ENCODE data around the gene SCUBE1.

Gene SCUBE1

GRCh38 chr22:43213962-43214361 is 129.2 kb downstream of the SCUBE1 start:
- no peaks in the 10 kb centered on the region for H3K27me3 Mint-ChIP-seq
- no peaks in the 10 kb centered on the region for H3K4me1 Mint-ChIP-seq (ENCODE audit: low read depth)
- no peak overlapping the region for H3K27ac Mint-ChIP-seq
- no peaks in the 10 kb centered on the region for H3K9me3 Mint-ChIP-seq (ENCODE audit: low read depth)
- no peaks in the 10 kb centered on the region for H3K36me3 Mint-ChIP-seq
- H3K4me3 Mint-ChIP-seq: no peak overlapping the region

- no peaks in the 10 kb centered on the region for H3K9me3 Mint-ChIP-seq (ENCODE audit: low read depth)
- no peaks in the 10 kb centered on the region for H3K36me3 Mint-ChIP-seq
- no peak overlapping the region for H3K4me3 Mint-ChIP-seq
- no peaks in the 10 kb centered on the region for H3K4me1 Mint-ChIP-seq (ENCODE audit: low read depth)
- H3K27ac Mint-ChIP-seq: no peak overlapping the region
- H3K27me3 Mint-ChIP-seq: no peaks in the 10 kb centered on the region
Measured at GRCh38 chr22:43213051-43213450, 130.1 kb downstream of the SCUBE1 start.

GRCh38 chr22:43212434-43212952 is 130.7 kb downstream of the SCUBE1 start:
- Mint-ChIP-seq H3K4me1 (ENCODE audit: low read depth) (no peaks in the 10 kb centered on the region), H3K36me3 (no peaks in the 10 kb centered on the region), H3K27ac (no peak overlapping the region), H3K9me3 (ENCODE audit: low read depth) (no peaks in the 10 kb centered on the region), H3K27me3 (no peaks in the 10 kb centered on the region), H3K4me3 (no peak overlapping the region)

GRCh38 chr22:43211941-43212433 is 131.2 kb downstream of the SCUBE1 start:
- Mint-ChIP-seq H3K9me3 (ENCODE audit: low read depth) (no peaks in the 10 kb centered on the region), H3K4me1 (ENCODE audit: low read depth) (no peaks in the 10 kb centered on the region), H3K4me3 (no peak overlapping the region), H3K27ac (no peak overlapping the region), H3K36me3 (no peaks in the 10 kb centered on the region), H3K27me3 (no peaks in the 10 kb centered on the region)

GRCh38 chr22:43210631-43211515 is 132.3 kb downstream of the SCUBE1 start:
- Mint-ChIP-seq H3K4me3 (no peak overlapping the region), H3K27ac (no peak overlapping the region), H3K36me3 (no peaks in the 10 kb centered on the region), H3K9me3 (ENCODE audit: low read depth) (no peaks in the 10 kb centered on the region), H3K4me1 (ENCODE audit: low read depth) (peaks cover 7% of the 10 kb centered on the region), H3K27me3 (no peaks in the 10 kb centered on the region)

GRCh38 chr22:43209971-43210370 is 133.2 kb downstream of the SCUBE1 start:
- no peak overlapping the region for H3K27ac Mint-ChIP-seq
- no peaks in the 10 kb centered on the region for H3K9me3 Mint-ChIP-seq (ENCODE audit: low read depth)
- no peaks in the 10 kb centered on the region for H3K36me3 Mint-ChIP-seq
- no peak overlapping the region for H3K4me3 Mint-ChIP-seq
- H3K27me3 Mint-ChIP-seq: no peaks in the 10 kb centered on the region
- H3K4me1 Mint-ChIP-seq (ENCODE audit: low read depth): peaks cover 7% of the 10 kb centered on the region

- Mint-ChIP-seq H3K27ac (no peak overlapping the region), H3K4me3 (no peak overlapping the region), H3K27me3 (no peaks in the 10 kb centered on the region), H3K4me1 (ENCODE audit: low read depth) (peaks cover 7% of the 10 kb centered on the region), H3K36me3 (no peaks in the 10 kb centered on the region), H3K9me3 (ENCODE audit: low read depth) (no peaks in the 10 kb centered on the region)
Measured at GRCh38 chr22:43209523-43209890, 133.7 kb downstream of the SCUBE1 start.

- H3K9me3 Mint-ChIP-seq (ENCODE audit: low read depth): no peaks in the 10 kb centered on the region
- no peak overlapping the region for H3K27ac Mint-ChIP-seq
- peaks cover 7% of the 10 kb centered on the region for H3K4me1 Mint-ChIP-seq (ENCODE audit: low read depth)
- no peaks in the 10 kb centered on the region for H3K36me3 Mint-ChIP-seq
- H3K4me3 Mint-ChIP-seq: no peak overlapping the region
- H3K27me3 Mint-ChIP-seq: no peaks in the 10 kb centered on the region
Measured at GRCh38 chr22:43208703-43209522, 134.3 kb downstream of the SCUBE1 start.

GRCh38 chr22:43207849-43208702 is 135.1 kb downstream of the SCUBE1 start:
- H3K27ac Mint-ChIP-seq: no peak overlapping the region

GRCh38 chr22:43207386-43207785 is 135.8 kb downstream of the SCUBE1 start:
- no peak overlapping the region for H3K4me3 Mint-ChIP-seq
- no peaks in the 10 kb centered on the region for H3K36me3 Mint-ChIP-seq
- no peak overlapping the region for H3K27ac Mint-ChIP-seq
- H3K27me3 Mint-ChIP-seq: no peaks in the 10 kb centered on the region
- peaks cover 7% of the 10 kb centered on the region for H3K4me1 Mint-ChIP-seq (ENCODE audit: low read depth)
- no peaks in the 10 kb centered on the region for H3K9me3 Mint-ChIP-seq (ENCODE audit: low read depth)

More at GRCh38 chr22:43207849-43208702, 135.1 kb downstream of the SCUBE1 start:
- no peaks in the 10 kb centered on the region for H3K9me3 Mint-ChIP-seq (ENCODE audit: low read depth)
- peaks cover 7% of the 10 kb centered on the region for H3K4me1 Mint-ChIP-seq (ENCODE audit: low read depth)
- H3K27me3 Mint-ChIP-seq: no peaks in the 10 kb centered on the region
- H3K36me3 Mint-ChIP-seq: no peaks in the 10 kb centered on the region
- H3K4me3 Mint-ChIP-seq: no peak overlapping the region

GRCh38 chr22:43206509-43207161 is 136.5 kb downstream of the SCUBE1 start:
- Mint-ChIP-seq H3K27ac (no peak overlapping the region), H3K27me3 (no peaks in the 10 kb centered on the region), H3K36me3 (no peaks in the 10 kb centered on the region), H3K4me1 (ENCODE audit: low read depth) (peaks cover 7% of the 10 kb centered on the region), H3K4me3 (no peak overlapping the region), H3K9me3 (ENCODE audit: low read depth) (no peaks in the 10 kb centered on the region)

GRCh38 chr22:43205748-43206508 is 137.2 kb downstream of the SCUBE1 start:
- H3K36me3 Mint-ChIP-seq: no peaks in the 10 kb centered on the region
- no peaks in the 10 kb centered on the region for H3K27me3 Mint-ChIP-seq
- H3K27ac Mint-ChIP-seq: no peak overlapping the region
- H3K9me3 Mint-ChIP-seq (ENCODE audit: low read depth): no peaks in the 10 kb centered on the region
- no peak overlapping the region for H3K4me3 Mint-ChIP-seq
- H3K4me1 Mint-ChIP-seq (ENCODE audit: low read depth): peaks cover 7% of the 10 kb centered on the region

GRCh38 chr22:43205261-43205691 is 137.9 kb downstream of the SCUBE1 start:
- H3K9me3 Mint-ChIP-seq (ENCODE audit: low read depth): no peaks in the 10 kb centered on the region
- H3K27me3 Mint-ChIP-seq: no peaks in the 10 kb centered on the region
- no peak overlapping the region for H3K4me3 Mint-ChIP-seq
- H3K4me1 Mint-ChIP-seq (ENCODE audit: low read depth): peaks cover 7% of the 10 kb centered on the region
- no peak overlapping the region for H3K27ac Mint-ChIP-seq
- H3K36me3 Mint-ChIP-seq: no peaks in the 10 kb centered on the region

Measured in activated naive CD8-positive, alpha-beta T cell (primary cell).